ENCODE data around the gene KCNC4.

DNA sequence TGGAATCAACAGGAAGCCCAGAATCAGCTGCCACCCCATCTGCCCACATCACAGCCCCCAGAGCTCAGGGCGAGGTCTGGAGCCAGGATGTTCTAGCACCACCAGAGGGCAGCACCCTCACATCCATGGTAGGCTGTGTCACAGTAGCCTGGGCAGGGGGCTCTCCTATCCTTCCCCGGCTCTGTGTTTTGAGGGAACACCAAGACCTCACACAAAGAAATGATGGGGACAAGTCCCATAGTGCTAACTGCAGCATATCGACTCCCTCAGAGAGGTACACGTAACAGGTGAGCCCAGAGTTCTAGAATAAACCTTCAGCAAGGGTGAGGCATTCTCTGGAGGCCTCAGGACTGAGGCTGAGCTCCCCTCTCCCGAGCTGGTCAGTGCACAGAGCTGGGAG lies 2.3 kb upstream of the KCNC4 start:
- TF ChIP-seq, protein P1, sequence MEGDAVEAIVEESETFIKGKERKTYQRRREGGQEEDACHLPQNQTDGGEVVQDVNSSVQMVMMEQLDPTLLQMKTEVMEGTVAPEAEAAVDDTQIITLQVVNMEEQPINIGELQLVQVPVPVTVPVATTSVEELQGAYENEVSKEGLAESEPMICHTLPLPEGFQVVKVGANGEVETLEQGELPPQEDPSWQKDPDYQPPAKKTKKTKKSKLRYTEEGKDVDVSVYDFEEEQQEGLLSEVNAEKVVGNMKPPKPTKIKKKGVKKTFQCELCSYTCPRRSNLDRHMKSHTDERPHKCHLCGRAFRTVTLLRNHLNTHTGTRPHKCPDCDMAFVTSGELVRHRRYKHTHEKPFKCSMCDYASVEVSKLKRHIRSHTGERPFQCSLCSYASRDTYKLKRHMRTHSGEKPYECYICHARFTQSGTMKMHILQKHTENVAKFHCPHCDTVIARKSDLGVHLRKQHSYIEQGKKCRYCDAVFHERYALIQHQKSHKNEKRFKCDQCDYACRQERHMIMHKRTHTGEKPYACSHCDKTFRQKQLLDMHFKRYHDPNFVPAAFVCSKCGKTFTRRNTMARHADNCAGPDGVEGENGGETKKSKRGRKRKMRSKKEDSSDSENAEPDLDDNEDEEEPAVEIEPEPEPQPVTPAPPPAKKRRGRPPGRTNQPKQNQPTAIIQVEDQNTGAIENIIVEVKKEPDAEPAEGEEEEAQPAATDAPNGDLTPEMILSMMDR (IDR thresholded peaks at IDR 0.05) = peak; percentile 61 to 87 (median 72)
- no peak for TF ChIP-seq POLR2AphosphoS5 (IDR thresholded peaks at IDR 0.05)
